ENCODE measurements around the gene ICAM5.
"Not testable (repeated sequence)": the region's sequence is repeated elsewhere in the genome, so short reads cannot be mapped to it uniquely, and the experiment has no call there.

The ICAM5 gene

DNA sequence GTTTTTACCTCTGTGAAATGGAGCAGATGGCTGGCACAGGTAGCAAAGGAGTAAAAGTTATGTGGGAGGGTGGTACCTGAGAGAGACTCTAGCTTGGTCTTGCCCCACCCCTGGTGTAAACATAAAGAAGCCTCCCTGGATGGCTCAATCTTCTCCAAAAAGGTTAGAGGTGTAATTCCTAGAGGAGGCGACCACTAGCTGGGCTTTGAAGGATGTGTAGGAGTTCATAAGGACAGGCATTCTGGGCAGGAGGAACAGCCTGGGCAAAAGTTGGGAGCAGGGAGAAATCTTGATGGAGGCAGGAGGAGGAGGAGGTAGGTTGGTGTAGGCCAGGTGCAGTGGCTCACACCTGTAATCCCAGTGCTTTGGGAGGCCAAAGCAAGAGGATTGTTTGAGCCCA, 10.8 kb upstream of the ICAM5 start:
- intact Hi-C loops (cut with micrococcal nuclease) = no loop called here
- Mint-ChIP-seq H3K4me1 (ENCODE audit: low read depth) (peaks cover 69% of the 10 kb centered on the region), H3K27ac (peak overlapping the region; percentile 43), H3K36me3 (ENCODE audit: low read depth) (peaks cover 100% of the 10 kb centered on the region), H3K27me3 (no peaks in the 10 kb centered on the region), H3K9me3 (no peaks in the 10 kb centered on the region), H3K4me3 (peak overlapping the region; percentile 17)

- peaks cover 69% of the 10 kb centered on the region for H3K4me1 Mint-ChIP-seq (ENCODE audit: low read depth)
- intact Hi-C loops (cut with micrococcal nuclease) = no loop called here
- H3K27me3 Mint-ChIP-seq = no peaks in the 10 kb centered on the region
- H3K4me3 Mint-ChIP-seq = no peak overlapping the region
- H3K36me3 Mint-ChIP-seq (ENCODE audit: low read depth) = peaks cover 100% of the 10 kb centered on the region
- H3K9me3 Mint-ChIP-seq = no peaks in the 10 kb centered on the region
- peak overlapping the region; percentile 68 for H3K27ac Mint-ChIP-seq
These were observed 9.9 kb upstream of the ICAM5 start for GRCh38 chr19:10279737-10280442.

GRCh38 chr19:10282043-10282442, 7.7 kb upstream of the ICAM5 start:
- H3K4me3 Mint-ChIP-seq; H3K27ac Mint-ChIP-seq; H3K27me3 Mint-ChIP-seq; intact Hi-C loops (cut with micrococcal nuclease); H3K9me3 Mint-ChIP-seq: not testable (repeated sequence)
- H3K36me3 Mint-ChIP-seq (ENCODE audit: low read depth) = peaks cover 95% of the 10 kb centered on the region
- H3K4me1 Mint-ChIP-seq (ENCODE audit: low read depth) = peaks cover 74% of the 10 kb centered on the region

DNA sequence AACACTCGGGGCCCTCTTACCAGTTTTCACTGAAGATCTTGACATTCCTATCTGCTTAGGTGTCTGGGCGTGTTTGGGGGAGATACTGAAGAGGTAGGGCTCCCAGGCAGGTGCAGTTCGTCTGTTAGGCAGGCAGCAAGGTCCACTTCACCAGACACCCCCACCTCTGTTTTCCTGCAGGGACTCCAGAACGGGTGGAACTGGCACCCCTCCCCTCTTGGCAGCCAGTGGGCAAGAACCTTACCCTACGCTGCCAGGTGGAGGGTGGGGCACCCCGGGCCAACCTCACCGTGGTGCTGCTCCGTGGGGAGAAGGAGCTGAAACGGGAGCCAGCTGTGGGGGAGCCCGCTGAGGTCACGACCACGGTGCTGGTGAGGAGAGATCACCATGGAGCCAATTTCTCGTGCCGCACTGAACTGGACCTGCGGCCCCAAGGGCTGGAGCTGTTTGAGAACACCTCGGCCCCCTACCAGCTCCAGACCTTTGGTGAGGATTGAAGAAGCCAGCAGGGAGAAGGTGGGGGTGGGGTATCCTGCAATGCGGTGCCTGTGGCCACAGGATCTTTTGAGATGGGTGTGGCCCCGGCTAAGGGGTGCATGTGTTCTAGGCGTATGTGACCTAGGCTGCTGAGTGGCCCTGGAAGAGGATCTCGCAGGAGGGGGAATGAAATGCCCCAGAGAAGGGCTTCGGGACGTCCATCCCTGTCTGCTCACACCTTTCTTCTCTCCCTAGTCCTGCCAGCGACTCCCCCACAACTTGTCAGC, 6.3 kb upstream of the ICAM5 start:
- no peaks in the 10 kb centered on the region for H3K27me3 Mint-ChIP-seq
- peaks cover 75% of the 10 kb centered on the region for H3K4me1 Mint-ChIP-seq (ENCODE audit: low read depth)
- intact Hi-C loops (cut with micrococcal nuclease) = no loop called here
- peaks cover 81% of the 10 kb centered on the region for H3K36me3 Mint-ChIP-seq (ENCODE audit: low read depth)
- H3K4me3 Mint-ChIP-seq = no peak overlapping the region
- no peaks in the 10 kb centered on the region for H3K9me3 Mint-ChIP-seq
- no peak overlapping the region for H3K27ac Mint-ChIP-seq

DNA sequence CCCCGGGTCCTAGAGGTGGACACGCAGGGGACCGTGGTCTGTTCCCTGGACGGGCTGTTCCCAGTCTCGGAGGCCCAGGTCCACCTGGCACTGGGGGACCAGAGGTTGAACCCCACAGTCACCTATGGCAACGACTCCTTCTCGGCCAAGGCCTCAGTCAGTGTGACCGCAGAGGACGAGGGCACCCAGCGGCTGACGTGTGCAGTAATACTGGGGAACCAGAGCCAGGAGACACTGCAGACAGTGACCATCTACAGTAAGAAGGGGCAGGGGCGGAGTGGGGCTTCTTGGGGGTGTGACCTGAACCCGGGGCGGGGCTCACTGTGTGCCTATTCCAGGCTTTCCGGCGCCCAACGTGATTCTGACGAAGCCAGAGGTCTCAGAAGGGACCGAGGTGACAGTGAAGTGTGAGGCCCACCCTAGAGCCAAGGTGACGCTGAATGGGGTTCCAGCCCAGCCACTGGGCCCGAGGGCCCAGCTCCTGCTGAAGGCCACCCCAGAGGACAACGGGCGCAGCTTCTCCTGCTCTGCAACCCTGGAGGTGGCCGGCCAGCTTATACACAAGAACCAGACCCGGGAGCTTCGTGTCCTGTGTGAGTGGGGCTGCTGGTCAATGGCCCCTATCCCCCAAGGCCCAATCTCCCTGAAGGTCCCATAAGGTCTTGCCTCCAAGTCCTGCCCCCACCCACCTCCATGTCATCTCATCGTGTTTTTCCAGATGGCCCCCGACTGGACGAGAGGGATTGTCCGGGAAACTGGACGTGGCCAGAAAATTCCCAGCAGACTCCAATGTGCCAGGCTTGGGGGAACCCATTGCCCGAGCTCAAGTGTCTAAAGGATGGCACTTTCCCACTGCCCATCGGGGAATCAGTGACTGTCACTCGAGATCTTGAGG, 5.4 kb upstream of the ICAM5 start:
- Mint-ChIP-seq H3K4me1 (ENCODE audit: low read depth) (peaks cover 75% of the 10 kb centered on the region), H3K4me3 (no peak overlapping the region), H3K36me3 (ENCODE audit: low read depth) (peaks cover 73% of the 10 kb centered on the region), H3K9me3 (no peaks in the 10 kb centered on the region), H3K27me3 (peaks cover 6% of the 10 kb centered on the region), H3K27ac (peak overlapping the region; percentile 81)
- intact Hi-C loops (cut with micrococcal nuclease) = no loop called here

- Mint-ChIP-seq H3K36me3 (ENCODE audit: low read depth) (peaks cover 66% of the 10 kb centered on the region), H3K27me3 (peaks cover 12% of the 10 kb centered on the region), H3K27ac (peak overlapping the region; percentile 81), H3K4me3 (no peak overlapping the region), H3K9me3 (no peaks in the 10 kb centered on the region), H3K4me1 (ENCODE audit: low read depth) (peaks cover 73% of the 10 kb centered on the region)
- intact Hi-C loops (cut with micrococcal nuclease) = no loop called here
These were observed 4.8 kb upstream of the ICAM5 start for GRCh38 chr19:10284960-10285278.

- Mint-ChIP-seq H3K27me3 (peaks cover 17% of the 10 kb centered on the region), H3K27ac (peak overlapping the region; percentile 81), H3K4me3 (peak overlapping the region; percentile 41), H3K36me3 (ENCODE audit: low read depth) (peaks cover 62% of the 10 kb centered on the region), H3K9me3 (no peaks in the 10 kb centered on the region), H3K4me1 (ENCODE audit: low read depth) (peaks cover 73% of the 10 kb centered on the region)
- intact Hi-C loops (cut with micrococcal nuclease) = no loop called here
These were observed 4.4 kb upstream of the ICAM5 start for GRCh38 chr19:10285393-10285792.

- H3K4me3 Mint-ChIP-seq = peak within 1 kb of the TSS; percentile 71
- H3K27ac Mint-ChIP-seq = peak within 1 kb of the TSS; percentile 81
- peaks cover 32% of the 10 kb centered on the region for H3K27me3 Mint-ChIP-seq
- peaks cover 89% of the 10 kb centered on the region for H3K4me1 Mint-ChIP-seq (ENCODE audit: low read depth)
- no peaks in the 10 kb centered on the region for H3K9me3 Mint-ChIP-seq
- intact Hi-C loops (cut with micrococcal nuclease) = no loop called here
- H3K36me3 Mint-ChIP-seq (ENCODE audit: low read depth) = peaks cover 45% of the 10 kb centered on the region
These were observed 2.7 kb upstream of the ICAM5 start, which contains the start of gene ICAM4 for GRCh38 chr19:10286803-10287737. Gene ICAM4 (plus strand): TSS chr19:10286955. CDS start chr19:10287013, 58 bp downstream.

- Mint-ChIP-seq H3K27me3 (peaks cover 42% of the 10 kb centered on the region), H3K27ac (peak overlapping the region; percentile 67), H3K4me3 (peak overlapping the region; percentile 73), H3K4me1 (ENCODE audit: low read depth) (peaks cover 97% of the 10 kb centered on the region), H3K36me3 (ENCODE audit: low read depth) (peaks cover 38% of the 10 kb centered on the region), H3K9me3 (no peaks in the 10 kb centered on the region)
- intact Hi-C loops (cut with micrococcal nuclease) = no loop called here
These were observed 1.0 kb upstream of the ICAM5 start for GRCh38 chr19:10288662-10289166.

DNA sequence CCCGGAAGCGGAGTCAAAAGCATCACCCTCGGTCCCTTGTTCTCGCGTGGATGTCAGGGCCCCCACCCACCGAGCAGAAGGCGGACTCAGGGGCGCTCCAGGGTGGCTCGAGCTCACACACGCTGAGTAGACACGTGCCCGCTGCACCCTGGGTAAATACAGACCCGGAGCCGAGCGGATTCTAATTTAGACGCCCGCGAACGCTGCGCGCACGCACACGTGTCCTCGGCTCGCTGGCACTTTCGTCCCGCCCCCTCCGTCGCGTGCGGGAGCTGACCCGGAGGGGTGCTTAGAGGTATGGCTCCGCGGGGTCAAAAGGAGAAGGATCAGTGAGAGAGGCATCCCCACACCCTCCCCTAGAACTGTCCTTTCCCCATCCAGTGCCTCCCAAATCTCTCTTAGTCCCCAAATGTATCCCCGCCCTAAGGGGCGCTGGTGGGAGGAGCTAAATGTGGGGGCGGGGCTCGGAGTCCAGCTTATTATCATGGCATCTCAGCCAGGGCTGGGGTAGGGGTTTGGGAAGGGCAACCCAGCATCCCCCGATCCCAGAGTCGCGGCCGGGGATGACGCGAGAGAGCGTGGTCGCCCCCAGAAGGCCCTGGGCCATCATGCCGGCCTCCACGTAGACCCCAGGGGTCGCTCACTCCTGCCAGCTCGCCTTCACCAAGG, 451 bp upstream of the ICAM5 start:
- Mint-ChIP-seq H3K4me1 (ENCODE audit: low read depth) (peaks cover 97% of the 10 kb centered on the region), H3K27ac (peak overlapping the region; percentile 67), H3K4me3 (peak overlapping the region; percentile 73), H3K27me3 (peaks cover 48% of the 10 kb centered on the region), H3K36me3 (ENCODE audit: low read depth) (peaks cover 38% of the 10 kb centered on the region), H3K9me3 (no peaks in the 10 kb centered on the region)
- intact Hi-C loops (cut with micrococcal nuclease) = no loop called here

DNA sequence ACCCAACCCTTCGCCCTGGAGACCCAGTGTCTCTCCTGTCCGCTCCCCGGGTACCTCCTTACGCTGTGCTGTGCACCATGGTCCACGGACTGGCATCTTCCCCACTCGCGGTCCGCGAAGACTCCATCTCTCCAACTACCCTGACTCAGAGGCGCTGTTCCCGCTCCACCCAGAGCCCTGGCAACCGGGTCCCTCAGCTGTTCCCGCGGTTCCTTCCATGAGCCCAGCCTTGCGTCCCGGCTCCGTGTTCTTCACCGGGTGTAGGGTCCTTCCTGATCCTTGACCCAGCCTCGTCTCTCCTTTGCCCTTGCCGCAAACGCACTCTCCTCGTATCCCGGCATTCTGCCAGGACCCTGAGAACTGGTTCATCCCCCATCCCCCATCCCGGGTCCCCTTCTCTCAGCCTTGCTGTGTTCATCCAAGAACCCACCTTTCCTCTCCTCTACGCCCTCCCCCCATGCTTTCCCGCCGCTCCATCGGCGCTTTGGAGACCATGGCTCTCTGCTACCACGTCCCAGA, 664 bp downstream of the ICAM5 start:
- peaks cover 97% of the 10 kb centered on the region for H3K4me1 Mint-ChIP-seq (ENCODE audit: low read depth)
- no peaks in the 10 kb centered on the region for H3K9me3 Mint-ChIP-seq
- peak overlapping the region; percentile 67 for H3K27ac Mint-ChIP-seq
- peaks cover 30% of the 10 kb centered on the region for H3K36me3 Mint-ChIP-seq (ENCODE audit: low read depth)
- intact Hi-C loops (cut with micrococcal nuclease) = loop anchor here (5.0 kb wide), 1 partner anchor 42 kb away; the partner anchor contains the start of gene RAVER1
- peaks cover 59% of the 10 kb centered on the region for H3K27me3 Mint-ChIP-seq
- peak overlapping the region; percentile 73 for H3K4me3 Mint-ChIP-seq

- Mint-ChIP-seq H3K27ac (peak overlapping the region; percentile 67), H3K4me3 (peak overlapping the region; percentile 73), H3K27me3 (peaks cover 65% of the 10 kb centered on the region), H3K4me1 (ENCODE audit: low read depth) (peaks cover 97% of the 10 kb centered on the region), H3K9me3 (no peaks in the 10 kb centered on the region), H3K36me3 (ENCODE audit: low read depth) (peaks cover 24% of the 10 kb centered on the region)
- intact Hi-C loops (cut with micrococcal nuclease) = loop anchor here (5.0 kb wide), 1 partner anchor 41 kb away; the partner anchor contains the start of gene RAVER1
These were observed 1.3 kb downstream of the ICAM5 start for GRCh38 chr19:10290876-10291553.

Measured in dendritic cell treated with granulocyte-macrophage colony-stimulating factor and Interleukin-4, amounts not matched to agents 40 ng/mL and 50 ng/mL, for 4 days (primary cell).